ENCODE results near the gene GNAL. TPM values are rescaled to one million over a fixed set of nuclear protein-coding genes. Genes with fewer than 3 reads are reported as not detected.

Gene GNAL
- total and polyA plus RNA-seq, 8 donors, result under 0.01 to 6.7 (median 1.8) TPM

DNA sequence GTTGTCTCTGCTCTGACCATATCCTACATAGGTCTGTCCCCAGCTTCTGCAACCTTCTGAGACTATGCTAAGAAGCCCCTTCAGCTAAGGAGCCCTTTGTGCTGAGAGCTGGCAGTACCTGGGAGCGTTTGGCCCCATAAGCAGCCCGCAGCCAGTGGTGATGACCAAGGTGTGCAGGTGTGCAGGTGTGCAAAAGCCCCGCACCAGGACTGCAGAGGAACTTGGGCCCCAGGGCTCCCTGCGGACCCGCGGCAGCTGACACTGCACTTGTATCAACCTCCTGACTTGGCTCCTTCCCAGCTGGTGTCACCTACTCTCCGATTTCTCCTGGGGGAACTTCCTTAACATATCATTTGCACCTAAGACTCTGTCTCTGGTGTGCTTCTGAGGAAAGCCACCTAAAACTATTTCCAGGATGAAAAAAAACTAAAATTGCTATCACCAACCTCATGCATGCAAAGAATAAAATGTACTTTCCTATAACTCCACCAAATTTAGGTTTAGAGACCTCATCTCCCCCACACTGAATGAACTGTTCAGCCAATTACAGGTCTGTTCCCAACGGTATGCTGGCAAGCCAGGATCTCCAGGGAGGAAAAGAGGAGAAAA lies 16.1 kb upstream of the GNAL start:
- DNase-seq, result no peak
- no peak overlapping the region for H3K27ac ChIP-seq
- no peaks in the 10 kb centered on the region for H3K4me1 ChIP-seq
- no peaks in the 10 kb centered on the region for H3K36me3 ChIP-seq
- intact Hi-C loops (cut with DNase I; ENCODE audit: low total_unique reads), result no loop called here
- no peaks in the 10 kb centered on the region for H3K9me3 ChIP-seq
- TF ChIP-seq EP300 (IDR thresholded peaks at IDR 0.05) (no peak), POLR2AphosphoS5 (IDR thresholded peaks at IDR 0.05) (no peak), POLR2A (IDR thresholded peaks at IDR 0.05) (no peak)
- TF ChIP-seq, protein P1, sequence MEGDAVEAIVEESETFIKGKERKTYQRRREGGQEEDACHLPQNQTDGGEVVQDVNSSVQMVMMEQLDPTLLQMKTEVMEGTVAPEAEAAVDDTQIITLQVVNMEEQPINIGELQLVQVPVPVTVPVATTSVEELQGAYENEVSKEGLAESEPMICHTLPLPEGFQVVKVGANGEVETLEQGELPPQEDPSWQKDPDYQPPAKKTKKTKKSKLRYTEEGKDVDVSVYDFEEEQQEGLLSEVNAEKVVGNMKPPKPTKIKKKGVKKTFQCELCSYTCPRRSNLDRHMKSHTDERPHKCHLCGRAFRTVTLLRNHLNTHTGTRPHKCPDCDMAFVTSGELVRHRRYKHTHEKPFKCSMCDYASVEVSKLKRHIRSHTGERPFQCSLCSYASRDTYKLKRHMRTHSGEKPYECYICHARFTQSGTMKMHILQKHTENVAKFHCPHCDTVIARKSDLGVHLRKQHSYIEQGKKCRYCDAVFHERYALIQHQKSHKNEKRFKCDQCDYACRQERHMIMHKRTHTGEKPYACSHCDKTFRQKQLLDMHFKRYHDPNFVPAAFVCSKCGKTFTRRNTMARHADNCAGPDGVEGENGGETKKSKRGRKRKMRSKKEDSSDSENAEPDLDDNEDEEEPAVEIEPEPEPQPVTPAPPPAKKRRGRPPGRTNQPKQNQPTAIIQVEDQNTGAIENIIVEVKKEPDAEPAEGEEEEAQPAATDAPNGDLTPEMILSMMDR (IDR thresholded peaks at IDR 0.05), result no peak
- WGBS, 5 donors, result 61 to 71% (median 65%) methylated on average over 8 of the region's 8 CpGs
- H3K4me3 ChIP-seq, result no peak overlapping the region
- peaks cover 0 to 30% (median 3%) of the 10 kb centered on the region in 3 donors for H3K27me3 ChIP-seq

DNA sequence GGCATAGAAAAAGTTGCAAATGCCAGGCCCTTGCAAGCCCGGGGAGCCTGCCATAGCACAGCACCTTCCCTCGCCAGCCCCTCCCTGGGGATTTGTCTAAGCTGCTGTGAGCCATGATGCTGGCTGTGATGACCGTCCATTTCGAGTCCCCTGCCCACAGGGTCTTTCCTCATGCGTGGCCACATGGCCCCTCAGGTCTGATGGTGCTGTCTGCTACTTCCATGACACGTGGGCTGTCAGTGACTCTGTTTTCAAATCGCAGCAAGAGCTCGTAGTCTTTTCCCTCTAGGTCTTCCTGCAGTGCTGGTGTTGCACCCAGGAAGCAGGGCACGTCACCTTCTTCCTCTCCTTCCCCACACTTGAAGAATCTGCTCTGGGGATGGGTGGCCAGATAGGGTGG lies 15.5 kb upstream of the GNAL start:
- no peaks in the 10 kb centered on the region for H3K4me1 ChIP-seq
- no peak for DNase-seq
- H3K27me3 ChIP-seq, result peaks cover 0 to 30% (median 3%) of the 10 kb centered on the region in 3 donors
- intact Hi-C loops (cut with DNase I; ENCODE audit: low total_unique reads), result no loop called here
- TF ChIP-seq POLR2AphosphoS5 (IDR thresholded peaks at IDR 0.05) (no peak), POLR2A (IDR thresholded peaks at IDR 0.05) (no peak), EP300 (IDR thresholded peaks at IDR 0.05) (no peak)
- TF ChIP-seq, protein P1 (IDR thresholded peaks at IDR 0.05), result no peak
- no peak overlapping the region for H3K27ac ChIP-seq
- H3K36me3 ChIP-seq, result no peaks in the 10 kb centered on the region
- no peaks in the 10 kb centered on the region for H3K9me3 ChIP-seq
- no peak overlapping the region for H3K4me3 ChIP-seq
- whole genome bisulfite sequencing, 5 donors, result 62 to 73% (median 66%) methylated on average over 8 to 9 of the region's 9 CpGs

DNA sequence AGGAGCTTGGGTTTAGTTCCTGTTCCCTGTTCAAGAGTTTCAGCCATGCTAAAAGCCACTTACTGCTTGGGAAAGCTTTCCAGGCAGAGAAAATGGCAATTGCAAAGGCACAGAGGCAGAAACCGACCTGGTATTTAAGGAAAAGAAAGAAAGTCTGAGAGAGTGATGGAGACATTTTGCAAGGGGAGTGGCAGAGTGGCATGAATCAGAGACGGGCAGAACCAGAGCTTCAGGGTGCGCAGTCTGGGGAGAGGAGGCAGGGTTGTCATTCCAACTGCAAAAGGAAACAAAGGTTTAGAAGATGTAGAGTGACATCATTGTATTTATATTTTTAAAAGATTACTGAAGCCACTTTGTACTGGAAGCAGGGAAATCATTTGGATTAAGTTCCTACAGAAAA lies 14.9 kb upstream of the GNAL start:
- Histone ChIP-seq H3K4me1 (no peaks in the 10 kb centered on the region), H3K27me3 (peaks cover 0 to 31% (median 3%) of the 10 kb centered on the region in 3 donors), H3K4me3 (no peak overlapping the region), H3K36me3 (no peaks in the 10 kb centered on the region), H3K27ac (no peak overlapping the region), H3K9me3 (no peaks in the 10 kb centered on the region)
- intact Hi-C loops (cut with DNase I; ENCODE audit: low total_unique reads), result no loop called here
- no peak for DNase-seq
- TF ChIP-seq, protein P1 (IDR thresholded peaks at IDR 0.05), result no peak
- no peak for TF ChIP-seq EP300 (IDR thresholded peaks at IDR 0.05)
- no peak for TF ChIP-seq POLR2A (IDR thresholded peaks at IDR 0.05)
- no peak for TF ChIP-seq POLR2AphosphoS5 (IDR thresholded peaks at IDR 0.05)
- 75 to 83% (median 77%) methylated on average over 3 of the region's 3 CpGs for WGBS, 5 donors

DNA sequence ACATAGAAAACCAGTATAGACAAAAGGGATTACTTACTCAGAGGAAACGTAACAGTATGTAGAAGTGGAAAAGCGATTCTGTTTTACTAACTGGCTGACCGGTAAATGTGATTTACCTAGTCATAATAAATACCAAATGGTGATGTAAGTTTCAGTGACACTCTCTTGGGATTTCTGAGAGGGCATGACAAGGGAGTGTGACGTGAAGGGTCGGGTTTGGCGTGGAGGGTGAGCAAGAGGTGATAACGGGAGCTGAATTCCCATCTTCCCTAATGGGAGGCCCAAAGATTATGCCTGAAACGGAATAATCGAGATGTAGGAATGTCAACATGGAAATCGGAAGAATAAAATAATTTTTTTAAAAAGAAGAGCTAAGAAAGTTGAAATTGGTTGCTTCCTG lies 12.7 kb upstream of the GNAL start:
- Histone ChIP-seq H3K4me3 (no peak overlapping the region), H3K36me3 (no peaks in the 10 kb centered on the region), H3K4me1 (no peaks in the 10 kb centered on the region), H3K27me3 (peaks cover 0 to 37% (median 3%) of the 10 kb centered on the region in 3 donors), H3K27ac (no peak overlapping the region), H3K9me3 (no peaks in the 10 kb centered on the region)
- 76 to 82% (median 79%) methylated on average over 10 of the region's 10 CpGs for WGBS, 5 donors
- intact Hi-C loops (cut with DNase I; ENCODE audit: low total_unique reads), result no loop called here
- DNase-seq, result no peak
- TF ChIP-seq POLR2AphosphoS5 (IDR thresholded peaks at IDR 0.05) (no peak), POLR2A (IDR thresholded peaks at IDR 0.05) (no peak), EP300 (IDR thresholded peaks at IDR 0.05) (no peak)
- TF ChIP-seq, protein P1 (IDR thresholded peaks at IDR 0.05), result no peak
